GM21576 (cell line): ENCODE measurements around the gene MYCL.
"Not testable (repeated sequence)": the region's sequence is repeated elsewhere in the genome, so short reads cannot be mapped to it uniquely, and the experiment has no call there.

Source experiments
- ATAC-seq: cut with Tn5 transposase; IDR thresholded peaks from one replicate; pipeline ENCODE4 v1.9.1; 2021; ENCODE audit warnings: mild to moderate bottlenecking, moderate library complexity; ENCODE audit not compliant: unreplicated experiment

The MYCL gene

DNA sequence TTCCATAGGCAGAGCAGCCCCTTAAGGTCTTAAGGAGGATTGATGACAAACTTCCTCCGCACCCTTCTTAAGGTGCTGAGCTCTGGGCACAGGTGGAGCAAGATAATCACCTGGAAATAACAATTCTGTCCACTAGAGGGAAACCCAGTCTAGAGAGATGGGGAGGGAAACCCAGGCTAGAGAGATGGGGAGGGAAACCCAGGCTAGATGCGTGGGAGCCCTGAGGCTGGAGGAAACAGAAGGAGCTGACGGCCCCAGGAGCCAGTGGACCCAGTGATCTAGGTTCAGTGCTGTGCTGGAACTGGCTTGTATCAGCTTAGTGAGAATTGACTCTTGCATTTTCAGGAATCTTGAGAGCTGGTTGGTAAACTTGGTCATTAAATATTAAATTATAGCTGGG, 17.8 kb upstream of the MYCL start:
- no peak for ATAC-seq

DNA sequence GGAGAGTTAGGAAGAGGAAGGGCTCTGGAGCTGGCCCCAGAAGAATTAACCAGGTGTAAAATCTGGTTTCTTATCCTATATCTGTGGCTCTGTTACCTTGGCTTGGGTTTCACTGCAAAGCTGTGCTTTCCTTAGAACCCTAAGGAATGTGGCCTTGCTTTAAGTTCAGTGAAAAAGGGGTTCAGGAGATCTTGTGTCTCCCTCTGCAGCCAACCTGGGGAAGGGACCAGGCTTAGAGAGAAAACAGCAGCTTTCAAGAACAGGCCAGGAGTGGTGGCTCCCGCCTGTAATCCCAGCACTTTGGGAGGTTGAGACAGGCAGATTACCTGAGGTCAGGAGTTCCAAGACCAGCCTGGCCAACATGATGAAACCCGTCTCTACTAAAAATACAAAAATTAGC, 16.1 kb upstream of the MYCL start:
- no peak for ATAC-seq

DNA sequence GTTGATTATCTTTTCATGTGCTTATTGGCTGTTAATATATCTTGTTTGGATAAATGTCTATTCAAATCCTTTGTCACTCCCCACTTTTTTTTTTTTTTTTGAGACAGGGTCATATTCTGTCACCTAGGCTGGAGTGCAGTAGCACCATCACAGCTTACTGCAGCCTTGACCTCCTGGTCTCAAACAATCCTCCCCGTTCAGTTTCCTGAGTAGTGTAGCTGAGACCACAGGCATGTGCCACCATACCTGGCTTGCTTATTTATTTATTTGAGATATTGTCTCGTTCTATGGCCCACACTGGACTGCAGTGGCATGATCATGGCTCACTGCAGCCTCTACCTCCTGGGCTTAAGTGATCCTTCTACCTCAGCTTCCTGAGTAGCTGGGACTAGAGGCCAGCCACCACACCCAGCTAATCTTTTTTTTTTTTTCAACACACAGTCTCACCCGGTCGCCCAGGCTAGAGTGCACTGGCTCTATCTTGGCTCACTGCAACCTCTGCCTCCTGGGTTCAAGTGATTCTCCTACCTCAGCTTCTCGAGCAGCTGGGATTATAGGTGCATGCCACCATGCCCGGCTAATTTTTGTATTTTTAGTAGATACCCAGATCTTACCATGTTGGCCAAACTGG, 13.9 kb upstream of the MYCL start:
- no peak for ATAC-seq

DNA sequence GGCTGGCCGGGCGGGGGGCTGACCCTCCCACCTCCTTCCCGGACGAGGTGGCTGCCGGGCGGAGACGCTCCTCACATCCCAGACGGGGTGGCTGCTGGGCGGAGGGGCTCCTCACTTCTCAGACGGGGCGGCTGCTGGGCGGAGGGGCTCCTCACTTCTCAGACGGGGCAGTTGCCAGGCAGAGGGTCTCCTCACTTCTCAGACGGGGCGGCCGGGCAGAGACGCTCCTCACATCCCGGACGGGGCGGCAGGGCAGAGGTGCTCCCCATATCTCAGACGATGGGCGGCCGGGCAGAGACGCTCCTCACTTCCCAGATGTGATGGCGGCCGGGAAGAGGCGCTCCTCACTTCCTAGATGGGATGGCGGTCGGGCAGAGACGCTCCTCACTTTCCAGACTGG, 11.4 kb upstream of the MYCL start:
- ATAC-seq: not testable (repeated sequence)

DNA sequence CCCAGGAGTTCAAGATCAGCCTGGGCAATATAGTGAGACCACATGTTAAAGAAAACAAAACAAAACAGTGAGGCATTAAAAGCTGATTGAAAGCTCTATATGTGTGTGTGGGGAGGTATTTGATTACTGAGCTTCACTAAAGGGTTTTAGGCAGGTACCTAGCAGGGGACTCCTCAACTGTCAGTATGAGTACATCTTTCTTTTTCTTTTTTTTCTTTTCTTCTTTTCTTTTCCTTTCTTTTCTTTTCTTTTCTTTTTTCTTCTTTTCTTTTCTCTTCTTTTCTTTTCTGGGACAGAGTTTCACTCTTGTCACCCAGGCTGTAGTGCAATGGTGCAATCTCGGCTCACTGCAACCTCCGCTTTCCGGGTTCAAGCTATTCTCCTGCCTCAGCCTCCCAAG, 8.5 kb upstream of the MYCL start:
- ATAC-seq: no peak

DNA sequence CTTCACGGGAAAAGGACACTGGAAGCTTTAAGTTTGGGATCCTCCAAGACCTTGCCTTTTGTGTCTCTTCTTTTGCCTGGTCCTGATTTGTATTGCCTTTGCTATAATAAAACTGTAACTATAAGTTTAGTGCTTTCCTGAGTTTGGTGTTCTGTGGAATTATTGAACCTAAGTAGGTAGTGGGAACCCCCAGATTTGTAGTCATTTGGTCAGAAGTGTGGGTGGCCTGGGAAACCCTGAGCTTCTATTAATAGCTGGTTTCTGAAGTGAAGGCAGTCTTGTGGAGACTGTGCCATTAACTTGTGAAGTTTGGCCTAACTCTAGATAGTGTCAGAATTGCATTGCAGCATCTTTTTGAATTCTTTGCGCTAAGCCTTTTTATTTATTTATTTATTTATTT, 6.8 kb upstream of the MYCL start:
- no peak for ATAC-seq

DNA sequence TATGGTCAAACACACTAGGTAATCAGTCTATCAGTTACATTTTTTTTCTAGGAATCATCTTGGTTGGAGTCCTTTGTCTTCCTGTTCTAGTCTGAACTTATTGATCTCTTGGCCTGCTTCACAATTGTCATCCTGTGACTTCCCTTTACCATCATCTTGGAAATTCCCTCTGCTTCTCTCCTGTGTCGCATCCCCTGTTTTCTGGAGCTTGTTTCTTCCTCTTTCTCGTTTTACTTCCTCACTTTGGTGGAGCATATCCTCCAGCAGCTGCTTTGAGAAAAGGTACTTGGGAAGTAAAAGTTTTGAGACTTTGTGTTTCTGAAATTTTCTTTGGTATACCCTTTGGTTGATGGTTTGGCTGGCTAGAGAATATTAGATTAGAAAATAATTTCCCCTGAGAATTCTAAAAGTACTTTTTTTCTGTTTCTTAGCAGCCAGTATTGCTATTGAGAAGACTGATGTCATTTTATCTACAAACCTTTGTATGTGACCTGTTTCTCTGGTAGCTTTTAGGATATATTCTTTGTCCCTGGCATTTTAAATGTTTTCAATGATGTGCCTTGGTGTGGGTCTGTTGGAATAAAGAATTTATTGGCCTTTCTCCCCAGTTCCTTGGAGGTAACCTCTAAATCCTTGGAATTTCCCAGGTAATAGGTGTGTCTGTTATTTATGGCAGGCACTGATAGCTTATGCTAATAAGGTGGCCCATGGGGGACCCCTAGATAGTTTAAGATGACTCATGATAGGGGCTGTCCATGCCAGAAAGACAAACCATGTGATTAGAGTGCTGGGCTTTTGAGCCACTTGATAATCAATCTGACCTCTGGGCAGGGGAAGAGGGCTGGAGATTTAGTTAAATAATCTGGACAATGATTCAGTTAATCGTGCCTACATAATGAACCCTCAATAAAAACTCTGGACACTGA, 6.1 kb upstream of the MYCL start:
- ATAC-seq: no peak

DNA sequence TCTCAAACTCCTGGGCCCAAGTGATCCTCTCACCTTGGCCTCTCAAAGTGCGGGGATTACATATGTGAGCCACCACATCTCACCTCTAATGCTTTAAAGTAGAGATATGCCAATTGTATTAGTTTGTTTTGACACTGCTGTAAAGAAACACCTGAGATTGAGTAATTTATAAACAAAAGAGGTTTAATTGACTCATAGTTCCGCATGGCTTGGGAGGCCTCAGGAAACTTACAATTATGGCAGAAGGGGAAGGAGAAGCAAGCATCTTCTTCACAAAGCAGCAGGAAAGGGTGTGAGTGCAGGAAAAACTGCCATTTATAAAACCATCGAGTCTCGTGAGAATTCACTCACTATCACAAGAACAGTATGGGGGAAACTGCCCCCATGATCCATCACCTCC, 3.5 kb upstream of the MYCL start:
- ATAC-seq: no peak

DNA sequence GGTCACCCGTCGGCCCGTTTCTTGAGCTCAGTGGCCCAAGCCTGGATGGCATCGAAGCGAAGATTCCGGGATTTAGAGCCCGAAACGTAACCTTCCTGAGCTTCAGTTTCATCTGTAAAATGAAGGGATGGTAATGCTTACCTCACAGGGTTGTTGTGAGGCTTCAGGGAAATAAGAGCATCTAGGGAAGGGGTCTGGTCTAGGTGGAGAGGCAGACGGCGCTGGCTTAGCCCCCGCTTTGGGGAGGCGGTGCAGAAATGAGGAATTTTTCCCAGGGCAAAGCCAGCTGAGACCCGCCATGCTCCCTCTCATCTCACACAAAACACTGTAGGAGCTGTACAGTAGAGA, 717 bp upstream of the MYCL start:
- ATAC-seq: peak; percentile 3

DNA sequence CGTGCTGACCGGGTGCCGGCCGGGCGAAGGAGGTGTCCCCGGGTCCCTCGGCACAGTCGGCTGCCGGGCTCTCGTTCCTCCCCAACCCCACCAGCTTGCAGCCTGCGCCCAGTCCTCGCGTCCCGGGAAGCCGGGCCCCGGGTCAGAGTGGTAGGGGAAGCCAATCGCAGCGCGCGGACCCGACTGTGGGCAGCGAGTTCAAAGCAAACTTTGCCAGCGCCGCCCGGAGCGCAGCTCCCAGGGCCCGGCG, 328 bp downstream of the MYCL start:
- ATAC-seq: no peak

DNA sequence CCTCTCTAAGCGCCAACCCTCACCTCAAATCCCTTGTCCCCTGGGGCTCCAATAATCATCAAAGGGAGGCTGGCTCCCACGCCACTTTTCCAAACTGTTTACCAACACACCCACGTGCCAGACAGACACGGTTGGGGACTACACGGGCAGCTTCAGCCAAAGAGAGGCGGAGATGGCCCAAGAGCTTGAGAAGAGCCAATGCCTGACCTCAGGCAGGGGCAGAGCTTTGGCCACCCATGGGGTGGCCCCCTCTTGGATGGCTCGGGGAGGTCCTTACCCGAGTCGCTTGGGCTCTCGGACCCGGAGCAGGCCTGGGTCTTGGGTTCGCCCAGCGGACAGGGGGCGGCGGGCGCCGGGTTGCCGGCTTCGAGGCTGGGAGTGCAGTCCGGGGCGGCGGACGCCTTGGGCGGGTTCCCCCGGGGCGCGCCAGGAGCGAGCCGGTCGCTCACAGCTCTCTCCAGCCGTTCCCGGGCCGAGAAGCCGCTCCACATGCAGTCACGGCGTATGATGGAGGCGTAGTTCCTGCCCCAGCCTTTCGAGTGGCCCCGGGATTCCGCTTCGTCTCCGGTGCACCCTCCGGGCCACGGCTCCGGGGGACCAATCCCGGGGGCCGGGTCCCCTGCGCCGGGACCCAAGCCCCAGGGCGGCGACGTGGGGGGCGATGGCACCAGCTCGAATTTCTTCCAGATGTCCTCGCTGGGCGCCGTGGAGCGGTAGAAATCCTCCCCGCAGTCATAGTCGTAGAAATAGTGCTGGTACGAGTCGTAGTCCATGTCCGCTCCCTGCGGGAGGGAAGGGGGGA, 854 bp downstream of the MYCL start:
- ATAC-seq: no peak

DNA sequence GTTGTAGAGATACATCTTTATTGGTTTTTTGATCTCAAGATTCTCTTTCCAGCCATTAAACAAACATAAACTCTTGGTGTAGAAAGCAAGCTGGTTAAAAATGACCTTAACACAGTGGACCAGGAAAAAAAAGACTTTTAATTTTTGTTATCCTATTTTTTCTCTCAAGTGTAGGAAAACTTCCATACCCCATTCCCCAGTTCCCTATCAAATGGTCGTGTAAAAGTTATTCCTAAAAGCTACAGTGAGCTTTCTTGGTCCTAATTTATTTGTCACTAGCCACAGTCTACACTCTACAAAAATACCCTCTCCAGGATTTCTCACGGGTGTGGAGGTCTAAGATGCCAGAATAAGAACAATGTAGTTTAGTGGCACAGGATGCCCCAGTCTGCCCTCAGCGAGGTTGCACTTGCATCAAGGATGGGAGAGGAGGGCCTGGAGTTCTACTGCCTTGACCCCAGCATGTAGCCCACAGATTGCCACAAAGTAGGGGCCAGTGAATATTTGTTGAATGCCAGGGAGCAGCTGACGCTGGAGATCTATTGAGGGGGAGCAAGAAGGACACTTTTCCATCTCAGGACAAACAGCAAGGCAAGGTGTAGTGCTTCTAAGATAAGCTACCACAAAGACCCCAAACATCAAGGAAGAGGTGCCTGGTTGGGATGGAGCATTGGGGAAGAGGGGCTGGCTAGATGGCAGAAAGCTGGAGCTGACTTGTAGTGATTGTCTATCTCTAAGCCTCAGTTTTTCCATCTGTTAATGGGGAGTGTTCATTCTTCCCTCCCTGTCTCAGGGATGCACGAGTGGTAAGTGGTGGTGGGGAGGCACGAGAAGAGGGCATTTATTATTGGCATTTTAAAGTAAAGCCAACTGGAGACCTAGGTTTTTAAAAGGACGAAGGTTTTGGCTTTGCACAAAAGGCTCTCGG, 1.8 kb downstream of the MYCL start:
- ATAC-seq: no peak

DNA sequence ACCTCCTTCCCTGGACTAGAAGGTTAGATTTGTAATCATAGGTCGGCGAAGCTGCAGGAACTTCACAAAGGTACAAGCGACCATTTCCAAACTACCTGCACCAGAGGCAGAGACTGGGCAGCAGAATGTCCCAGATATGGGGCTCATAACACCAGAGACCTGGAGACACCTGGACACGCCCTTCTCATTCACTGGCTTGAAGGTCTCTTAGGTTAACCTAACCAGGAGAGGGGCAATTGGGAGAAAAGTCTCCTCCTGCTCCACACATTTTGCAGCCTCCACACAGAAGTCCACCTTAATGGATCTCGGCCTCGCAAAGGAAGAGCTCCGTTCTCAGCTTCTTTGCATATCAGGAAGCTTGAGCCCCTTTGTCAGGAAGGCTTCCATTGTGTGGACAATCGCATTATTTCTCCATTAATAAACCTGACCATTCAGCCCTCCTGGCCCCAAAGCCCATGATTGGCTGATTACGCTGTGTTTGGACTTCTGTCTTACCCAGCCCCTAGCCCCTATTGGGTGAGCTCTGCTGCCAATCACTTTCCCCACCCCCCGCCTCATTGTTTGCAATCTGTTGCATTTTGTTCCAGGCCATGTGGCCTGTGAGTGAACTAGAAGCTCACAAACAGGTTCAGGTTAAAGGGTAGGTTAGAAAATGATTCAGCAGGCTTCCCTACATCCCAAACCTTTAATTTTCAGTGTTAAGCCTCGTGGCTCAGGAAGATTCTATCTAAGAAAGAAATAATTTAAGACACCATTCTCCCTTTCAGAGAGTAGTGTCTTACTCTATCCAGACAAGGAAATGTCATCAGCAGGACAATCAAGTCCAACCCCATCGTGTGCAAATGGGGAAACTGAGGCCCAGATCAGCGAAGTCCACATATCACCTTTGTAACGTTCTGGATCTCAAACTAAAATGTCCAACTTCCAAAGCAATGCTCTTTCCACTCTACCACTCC, 2.8 kb downstream of the MYCL start:
- ATAC-seq: no peak

DNA sequence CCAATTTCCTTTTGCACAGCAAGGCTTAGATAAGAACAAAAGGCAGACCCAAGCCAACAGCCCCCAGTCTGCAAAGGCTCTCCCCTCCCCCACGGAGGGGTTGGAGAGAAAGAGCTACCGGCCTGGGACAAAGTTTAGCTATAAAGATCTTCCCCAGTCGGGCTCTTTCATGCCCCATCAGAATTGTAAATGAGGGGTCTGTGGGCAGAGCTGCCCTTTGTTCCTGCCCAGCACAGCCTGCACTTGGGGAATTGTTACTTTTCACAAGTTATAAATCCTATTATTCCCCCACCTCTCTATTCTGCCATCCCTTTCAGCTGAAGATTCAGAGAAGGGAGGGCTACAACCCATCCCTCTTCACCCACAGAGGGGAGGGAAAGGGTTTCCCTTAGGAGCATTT, 3.5 kb downstream of the MYCL start:
- ATAC-seq: no peak

DNA sequence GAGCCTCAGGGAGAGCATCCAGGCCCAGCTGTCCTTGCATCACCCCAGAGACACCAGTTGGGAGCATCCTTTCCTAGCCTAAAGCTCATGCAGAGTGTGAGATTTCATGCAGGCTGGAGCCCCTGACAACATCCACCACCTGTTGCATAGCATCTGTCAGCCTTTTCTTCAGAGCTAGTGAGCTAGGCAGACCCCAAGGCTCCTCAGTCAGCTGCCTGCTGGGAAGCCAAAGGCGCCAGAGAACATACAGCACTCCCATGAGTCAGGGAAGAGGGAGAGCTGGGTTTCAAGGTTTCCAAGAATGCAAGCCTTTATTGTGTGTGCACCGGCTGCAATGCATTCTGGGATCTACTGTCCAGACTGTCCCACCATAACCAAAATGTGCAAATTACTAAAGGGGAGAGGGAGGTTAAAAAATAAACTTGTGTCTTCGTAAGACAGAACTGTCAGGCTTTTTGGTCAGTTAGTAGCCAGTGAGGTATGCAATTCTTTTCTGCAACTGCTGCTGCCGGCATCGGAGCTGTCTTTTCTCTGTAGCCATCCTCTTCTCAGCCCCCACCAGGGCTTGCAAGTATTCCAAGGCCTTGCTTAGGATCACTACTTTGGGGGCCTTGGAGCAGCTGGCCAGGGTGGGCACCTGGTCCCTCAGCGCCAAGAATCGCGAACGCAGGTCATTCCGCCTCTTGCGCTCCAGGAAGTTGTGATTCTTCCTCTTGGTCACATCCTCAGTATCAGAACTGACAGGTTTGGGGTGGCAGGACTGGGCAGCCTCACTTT, 4.6 kb downstream of the MYCL start:
- no peak for ATAC-seq

DNA sequence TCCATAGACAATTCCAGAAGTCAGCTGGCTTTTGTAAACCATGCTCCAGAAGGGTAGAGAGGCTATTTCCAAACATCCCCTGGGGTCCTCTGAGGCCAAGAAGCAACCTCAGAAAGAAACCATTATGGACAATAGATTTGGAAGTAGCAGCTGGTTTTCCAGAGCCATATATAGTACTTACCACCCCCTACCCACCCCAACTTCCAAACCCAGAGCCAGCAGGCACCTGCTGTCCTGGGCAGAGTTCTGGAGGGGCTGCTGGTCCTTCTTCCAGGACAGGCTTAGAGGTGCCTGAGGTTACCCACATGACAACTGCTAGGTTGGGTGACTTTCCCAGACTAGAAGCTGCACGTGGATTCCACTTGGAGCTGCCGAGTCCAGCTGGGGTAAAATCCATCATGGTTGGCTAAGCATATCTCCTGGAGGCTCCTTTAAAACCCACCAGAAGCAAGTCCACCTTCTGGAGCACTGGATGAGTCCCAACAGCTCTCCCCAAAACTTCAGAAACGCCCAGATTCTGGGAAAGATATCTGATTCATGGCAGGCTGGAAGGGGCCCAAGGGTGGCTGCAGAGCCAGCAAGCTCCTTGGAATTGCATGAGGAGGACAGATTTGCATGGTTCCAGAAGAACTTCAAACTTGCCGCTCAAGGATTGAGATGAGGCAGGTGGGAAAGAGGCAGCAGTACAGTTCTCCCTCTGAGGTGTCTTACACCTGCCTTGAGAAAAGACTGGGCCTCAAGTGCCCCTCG, 5.8 kb downstream of the MYCL start:
- no peak for ATAC-seq

DNA sequence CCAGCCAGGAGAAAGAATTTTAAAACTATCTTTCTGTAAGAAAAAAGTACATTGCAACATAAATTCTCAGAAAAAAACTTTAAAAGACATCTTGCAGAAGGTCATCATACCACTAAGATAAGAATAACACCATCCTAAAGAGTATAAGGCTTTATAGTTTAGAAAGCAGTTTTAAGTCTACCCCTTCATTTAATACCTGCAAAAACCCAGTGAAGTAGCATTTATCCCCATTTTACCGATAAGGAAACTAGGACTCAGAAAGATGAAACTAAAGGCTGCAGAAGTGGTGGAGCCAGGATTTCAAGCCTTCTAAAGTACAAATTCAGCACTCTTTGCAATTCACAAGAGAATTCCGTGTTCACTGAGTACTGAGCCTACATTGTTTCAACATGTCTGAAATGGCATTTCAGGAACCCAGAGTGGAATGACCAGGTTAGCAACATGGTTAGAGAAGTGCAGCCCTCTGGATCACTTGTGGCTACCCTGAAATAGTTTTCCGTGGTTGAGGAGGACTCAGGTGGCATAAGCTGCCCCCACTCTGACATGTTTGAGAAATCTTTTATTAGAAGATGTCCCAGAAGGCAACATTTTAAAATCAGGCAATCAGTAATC, 6.7 kb downstream of the MYCL start:
- no peak for ATAC-seq
